GM20000 (cell line): ENCODE data around the gene TMEM175.
"Not testable (repeated sequence)": the region's sequence is repeated elsewhere in the genome, so short reads cannot be mapped to it uniquely, and the experiment has no call there.

Source experiments
- DNase-seq: peaks from one replicate; pipeline ENCODE4 v3.0.0; 2012; ENCODE audit warnings: low spot score
- TF ChIP-seq, protein P1 (sequence below): IDR thresholded peaks from 2 replicates; pipeline ENCODE4 v1.5.1; 2012; ENCODE audit warnings: mild to moderate bottlenecking, control low read depth; ENCODE audit errors: extremely low read depth, missing control alignments

TMEM175 gene

DNA sequence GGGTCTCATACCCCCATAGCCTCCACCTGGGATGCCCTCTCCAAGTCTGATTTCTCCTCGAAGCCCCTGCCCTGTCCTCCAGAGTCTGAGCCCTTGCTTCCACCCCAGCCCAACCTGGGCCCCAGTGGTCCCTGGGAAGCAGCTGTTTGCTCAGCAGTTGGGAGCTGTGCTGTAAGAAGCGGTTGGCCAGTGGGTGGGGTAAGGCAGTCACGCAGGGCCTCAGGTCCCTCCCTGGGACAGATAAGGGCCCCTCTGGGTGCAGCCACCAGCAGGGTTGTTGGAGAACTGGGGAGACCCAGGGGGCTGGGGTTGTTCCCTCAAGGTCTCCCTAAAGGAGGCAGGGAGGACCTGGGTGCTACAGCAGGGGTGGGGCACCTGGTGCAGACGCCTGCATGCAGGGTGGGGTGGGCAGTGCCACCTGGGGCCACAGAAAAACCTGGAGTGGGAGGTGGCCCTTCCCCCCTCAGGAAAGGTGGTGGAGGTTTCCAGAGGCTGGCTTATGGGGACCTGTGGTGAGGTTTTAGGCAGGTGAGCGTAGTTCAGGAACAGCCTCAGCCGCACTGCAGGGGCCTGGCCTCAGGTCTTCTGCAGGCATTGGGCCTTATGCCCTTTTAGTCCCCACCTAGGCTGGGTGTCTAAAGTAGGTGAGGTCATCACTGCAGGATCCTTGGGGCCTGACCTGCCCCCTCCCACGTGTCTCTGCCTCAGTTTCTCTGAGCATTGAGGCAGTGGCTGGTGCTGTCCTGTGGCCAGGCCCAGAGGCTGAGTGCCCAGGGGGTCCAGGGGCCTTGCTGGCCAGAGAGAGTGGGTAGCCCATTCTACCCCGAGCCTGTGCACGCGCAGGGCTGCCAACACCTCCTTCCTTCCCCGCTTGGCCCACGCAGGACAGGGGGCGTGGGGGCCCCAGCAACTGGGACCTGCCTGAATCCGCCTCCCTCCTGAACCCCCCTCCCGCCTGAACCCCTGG lies 64.1 kb downstream of the TMEM175 start:
- DNase-seq: no peak

DNA sequence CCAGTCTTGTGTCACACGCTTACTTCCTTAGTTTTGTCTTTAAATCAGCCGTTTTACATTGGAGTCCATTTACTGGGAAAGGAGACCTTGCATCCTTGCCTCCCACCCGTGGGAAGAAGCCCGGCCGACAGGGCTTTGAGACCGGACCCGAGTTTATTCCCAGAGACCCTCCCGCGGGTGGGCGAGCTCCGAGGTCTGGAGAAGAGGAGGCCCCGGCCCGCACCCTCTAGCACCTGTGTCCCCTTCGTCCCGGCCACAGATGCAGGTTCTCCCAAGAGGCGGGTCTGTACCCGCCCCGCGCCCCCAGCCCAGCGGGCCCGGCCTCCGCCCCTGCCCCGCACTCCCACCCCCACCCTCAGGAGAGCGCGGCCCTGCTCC lies 64.7 kb downstream of the TMEM175 start:
- no peak for DNase-seq
- TF ChIP-seq, protein P1, sequence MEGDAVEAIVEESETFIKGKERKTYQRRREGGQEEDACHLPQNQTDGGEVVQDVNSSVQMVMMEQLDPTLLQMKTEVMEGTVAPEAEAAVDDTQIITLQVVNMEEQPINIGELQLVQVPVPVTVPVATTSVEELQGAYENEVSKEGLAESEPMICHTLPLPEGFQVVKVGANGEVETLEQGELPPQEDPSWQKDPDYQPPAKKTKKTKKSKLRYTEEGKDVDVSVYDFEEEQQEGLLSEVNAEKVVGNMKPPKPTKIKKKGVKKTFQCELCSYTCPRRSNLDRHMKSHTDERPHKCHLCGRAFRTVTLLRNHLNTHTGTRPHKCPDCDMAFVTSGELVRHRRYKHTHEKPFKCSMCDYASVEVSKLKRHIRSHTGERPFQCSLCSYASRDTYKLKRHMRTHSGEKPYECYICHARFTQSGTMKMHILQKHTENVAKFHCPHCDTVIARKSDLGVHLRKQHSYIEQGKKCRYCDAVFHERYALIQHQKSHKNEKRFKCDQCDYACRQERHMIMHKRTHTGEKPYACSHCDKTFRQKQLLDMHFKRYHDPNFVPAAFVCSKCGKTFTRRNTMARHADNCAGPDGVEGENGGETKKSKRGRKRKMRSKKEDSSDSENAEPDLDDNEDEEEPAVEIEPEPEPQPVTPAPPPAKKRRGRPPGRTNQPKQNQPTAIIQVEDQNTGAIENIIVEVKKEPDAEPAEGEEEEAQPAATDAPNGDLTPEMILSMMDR: no peak

More for the DNA sequence above, 64.1 kb downstream of the TMEM175 start:
- TF ChIP-seq, protein P1: no peak

DNA sequence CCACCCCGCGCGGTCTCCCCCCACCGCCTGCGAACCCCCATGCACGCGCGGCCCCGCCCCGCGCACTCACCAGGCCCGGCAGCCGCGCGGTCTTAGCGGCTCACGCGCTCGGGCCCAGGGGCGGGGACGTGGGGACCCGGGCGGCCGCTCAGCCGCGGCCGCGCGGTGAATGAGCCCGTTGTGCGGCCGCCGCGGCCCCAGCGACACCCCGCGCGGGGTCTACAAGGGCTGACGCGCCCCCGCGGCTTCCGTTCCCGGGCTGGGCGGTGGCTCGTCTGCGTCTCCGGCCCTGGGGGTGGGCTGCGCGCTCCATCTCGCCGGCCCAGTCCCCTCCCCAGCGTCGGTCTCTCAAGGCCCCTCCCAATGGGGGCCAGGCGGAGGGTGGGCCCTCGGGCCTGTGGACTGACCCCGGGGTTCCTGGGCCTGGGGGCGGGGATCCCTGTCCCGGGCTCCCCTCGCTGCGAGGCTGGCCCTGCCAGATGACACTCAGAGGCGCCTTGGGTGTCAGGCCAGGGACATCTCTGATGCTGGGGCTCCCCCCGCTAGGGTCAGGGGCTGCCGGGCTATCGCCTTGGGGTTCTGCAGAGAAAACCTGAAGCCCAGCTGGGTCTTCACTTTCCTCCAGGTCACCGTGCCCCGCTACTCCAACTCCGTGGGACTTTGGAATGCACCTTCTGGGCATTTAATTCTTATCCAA lies 65.3 kb downstream of the TMEM175 start:
- TF ChIP-seq, protein P1: no peak
- DNase-seq: no peak

DNA sequence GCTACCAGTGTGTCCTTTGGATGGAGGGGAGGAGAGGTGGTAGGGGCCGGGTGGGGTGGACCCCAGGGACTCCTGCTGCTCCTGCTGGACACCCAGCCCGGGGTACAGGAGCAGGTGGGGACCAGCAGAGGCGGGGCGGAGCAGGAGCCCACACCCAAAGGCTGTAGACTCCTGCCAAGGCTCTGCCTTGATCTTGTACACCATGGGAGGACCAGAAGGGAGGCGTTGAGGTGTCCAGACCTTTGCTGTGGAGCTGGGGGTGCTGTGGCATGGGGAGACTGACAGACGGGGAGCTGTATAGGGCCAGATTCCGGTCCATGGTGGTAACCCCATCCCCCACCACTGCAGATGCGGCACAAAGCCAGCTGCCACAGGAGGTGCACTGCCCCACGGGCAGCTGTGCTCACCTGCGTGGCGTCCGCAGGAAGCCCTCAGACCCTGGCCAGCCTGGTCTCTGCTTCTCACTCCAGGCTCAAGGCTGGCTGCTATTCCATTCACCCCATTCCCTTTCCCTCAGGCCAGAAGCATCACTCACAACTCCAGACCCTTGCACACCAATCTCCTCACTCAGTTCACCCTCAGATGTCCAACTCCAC lies 65.9 kb downstream of the TMEM175 start:
- no peak for DNase-seq

DNA sequence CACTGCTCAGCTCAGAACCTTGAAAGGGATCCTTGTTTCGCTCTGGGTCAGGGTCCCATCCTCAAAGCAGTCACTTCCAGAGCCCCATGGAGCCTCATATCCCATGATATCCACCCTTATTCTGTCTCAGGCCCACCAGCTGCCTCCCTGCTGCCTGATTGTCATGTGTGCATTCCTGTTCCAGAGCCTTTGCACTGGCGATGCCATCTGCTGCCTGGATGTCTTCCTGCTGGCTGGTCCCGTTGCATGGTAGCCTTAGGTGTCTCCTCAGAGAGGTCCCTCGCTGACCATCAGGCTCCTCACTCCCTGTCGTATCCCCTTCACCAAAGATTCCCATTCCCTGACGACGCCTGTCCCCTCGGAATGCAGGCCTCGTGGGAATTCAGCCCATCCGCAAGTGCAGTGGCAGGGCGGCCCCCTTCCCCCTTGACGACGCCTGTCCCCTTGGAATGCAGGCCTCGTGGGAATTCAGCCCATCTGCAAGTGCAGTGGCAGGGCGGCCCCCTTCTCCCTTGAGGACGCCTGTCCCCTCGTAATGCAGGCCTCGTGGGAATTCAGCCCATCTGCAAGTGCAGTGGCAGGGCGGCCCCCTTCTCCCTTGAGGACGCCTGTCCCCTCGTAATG lies 67.1 kb downstream of the TMEM175 start:
- not testable (repeated sequence) for DNase-seq

More for the DNA sequence above, 65.9 kb downstream of the TMEM175 start:
- TF ChIP-seq, protein P1: no peak

DNA sequence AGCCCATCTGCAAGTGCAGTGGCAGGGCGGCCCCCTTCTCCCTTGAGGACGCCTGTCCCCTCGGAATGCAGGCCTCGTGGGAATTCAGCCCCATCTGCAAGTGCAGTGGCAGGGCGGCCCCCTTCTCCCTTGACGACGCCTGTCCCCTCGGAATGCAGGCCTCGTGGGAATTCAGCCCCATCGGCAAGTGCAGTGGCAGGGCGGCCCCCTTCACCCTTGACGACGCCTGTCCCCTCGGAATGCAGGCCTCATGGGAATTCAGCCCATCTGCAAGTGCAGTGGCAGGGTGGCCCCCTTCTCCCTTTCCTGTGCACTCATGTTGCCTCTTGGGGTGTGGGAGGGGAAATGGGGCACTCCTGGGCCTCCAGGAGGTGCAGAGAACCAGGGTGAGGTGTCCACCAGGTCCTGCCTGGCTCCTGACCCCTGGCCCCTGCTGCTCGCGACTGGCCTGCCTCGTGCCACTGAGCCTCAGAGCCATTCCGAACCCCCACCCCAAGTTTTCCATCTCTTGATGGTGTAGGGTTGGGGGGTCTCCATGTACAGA lies 67.7 kb downstream of the TMEM175 start:
- TF ChIP-seq, protein P1: no peak

DNA sequence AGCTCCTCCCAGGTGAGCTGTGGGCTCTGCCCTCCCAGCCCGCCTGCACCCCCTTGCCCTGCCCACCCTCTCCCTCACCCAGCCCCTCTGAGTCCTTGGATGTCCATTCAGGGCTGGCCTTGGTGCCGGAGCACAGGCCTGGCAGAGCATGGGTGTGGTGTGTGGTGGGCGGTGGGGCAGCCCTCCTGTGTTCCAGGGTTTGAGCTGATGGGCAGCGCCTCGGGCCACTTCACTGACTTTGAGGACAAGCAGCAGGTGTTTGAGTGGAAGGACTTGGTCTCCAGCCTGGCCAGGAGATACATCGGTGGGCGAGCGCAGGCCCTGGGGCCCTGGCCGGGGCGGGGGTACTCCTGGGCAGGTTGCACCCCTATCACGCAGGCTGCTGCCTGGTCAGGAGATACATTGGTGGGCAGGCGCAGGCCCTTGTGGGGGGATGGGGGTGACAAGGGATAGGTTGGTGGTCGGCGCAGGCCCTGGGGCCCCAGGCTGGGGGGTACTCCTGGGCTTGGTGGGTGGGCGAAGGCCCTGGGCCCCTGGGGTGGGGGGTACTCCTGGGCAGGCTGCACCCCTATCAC lies 68.5 kb downstream of the TMEM175 start:
- no peak for DNase-seq
- TF ChIP-seq, protein P1: no peak

More for the DNA sequence above, 67.7 kb downstream of the TMEM175 start:
- DNase-seq: no peak
